C1 segment of cervical spinal cord (tissue), 14 donors: ENCODE data around the gene CLGN.
"Not testable (repeated sequence)": the region's sequence is repeated elsewhere in the genome, so short reads cannot be mapped to it uniquely, and the experiment has no call there.

Source experiments
- DNase-seq, 14 donors: peaks; one replicate each; lab custom pipeline; 2025; lab: John Stamatoyannopoulos, UW

Gene CLGN, protein sequence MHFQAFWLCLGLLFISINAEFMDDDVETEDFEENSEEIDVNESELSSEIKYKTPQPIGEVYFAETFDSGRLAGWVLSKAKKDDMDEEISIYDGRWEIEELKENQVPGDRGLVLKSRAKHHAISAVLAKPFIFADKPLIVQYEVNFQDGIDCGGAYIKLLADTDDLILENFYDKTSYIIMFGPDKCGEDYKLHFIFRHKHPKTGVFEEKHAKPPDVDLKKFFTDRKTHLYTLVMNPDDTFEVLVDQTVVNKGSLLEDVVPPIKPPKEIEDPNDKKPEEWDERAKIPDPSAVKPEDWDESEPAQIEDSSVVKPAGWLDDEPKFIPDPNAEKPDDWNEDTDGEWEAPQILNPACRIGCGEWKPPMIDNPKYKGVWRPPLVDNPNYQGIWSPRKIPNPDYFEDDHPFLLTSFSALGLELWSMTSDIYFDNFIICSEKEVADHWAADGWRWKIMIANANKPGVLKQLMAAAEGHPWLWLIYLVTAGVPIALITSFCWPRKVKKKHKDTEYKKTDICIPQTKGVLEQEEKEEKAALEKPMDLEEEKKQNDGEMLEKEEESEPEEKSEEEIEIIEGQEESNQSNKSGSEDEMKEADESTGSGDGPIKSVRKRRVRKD

GRCh38 chr4:140427106-140427918, at the start of gene CLGN:
Gene CLGN (minus strand): TSS chr4:140427648. CDS start chr4:140413078, 14,570 bp downstream.
- DNase-seq = peak in 13 of 14 donors; percentile 4 to 81 (median 35)

DNA sequence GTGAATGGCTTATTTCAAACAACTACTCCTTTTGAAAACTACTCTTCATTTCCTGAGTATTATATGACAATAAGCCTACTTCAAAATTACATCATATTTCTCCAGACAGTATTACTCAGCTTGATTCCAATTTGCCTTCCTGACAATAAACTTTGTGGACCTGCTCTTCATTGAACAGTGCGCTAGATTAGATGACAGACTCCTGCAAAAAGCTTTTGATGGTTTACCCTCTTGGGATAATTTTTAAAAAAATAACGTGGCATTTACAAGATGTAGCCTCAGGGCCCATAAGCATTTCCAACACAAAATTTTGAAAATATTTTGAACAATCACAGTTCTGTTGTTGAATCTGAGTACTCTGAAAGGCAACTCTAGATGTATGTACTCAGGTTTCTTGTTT, 44.7 kb upstream of the CLGN start:
- DNase-seq = no peak

GRCh38 chr4:140469791-140470733, 42.6 kb upstream of the CLGN start:
- no peak for DNase-seq

- DNase-seq = no peak
Measured at GRCh38 chr4:140466146-140466545, 38.7 kb upstream of the CLGN start.

DNA sequence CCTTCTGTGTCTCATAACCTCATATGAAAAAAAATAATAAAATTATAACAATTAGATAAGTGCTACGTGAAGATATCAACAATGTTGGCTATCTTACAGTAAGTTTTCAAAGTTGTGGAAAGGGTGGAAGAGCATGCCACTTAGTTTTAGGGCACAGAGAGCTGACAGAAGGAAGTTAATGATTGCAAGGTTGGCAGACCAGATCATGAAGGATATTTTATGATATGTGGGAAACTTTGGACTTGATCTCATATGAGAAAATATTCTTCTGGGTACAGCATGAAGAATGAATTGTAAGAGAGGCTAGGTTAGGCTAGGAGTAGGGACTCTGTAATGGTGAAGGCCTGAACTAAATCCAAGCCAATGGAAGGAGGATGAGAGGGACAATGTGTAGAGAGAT, 36.2 kb upstream of the CLGN start:
- no peak for DNase-seq

DNA sequence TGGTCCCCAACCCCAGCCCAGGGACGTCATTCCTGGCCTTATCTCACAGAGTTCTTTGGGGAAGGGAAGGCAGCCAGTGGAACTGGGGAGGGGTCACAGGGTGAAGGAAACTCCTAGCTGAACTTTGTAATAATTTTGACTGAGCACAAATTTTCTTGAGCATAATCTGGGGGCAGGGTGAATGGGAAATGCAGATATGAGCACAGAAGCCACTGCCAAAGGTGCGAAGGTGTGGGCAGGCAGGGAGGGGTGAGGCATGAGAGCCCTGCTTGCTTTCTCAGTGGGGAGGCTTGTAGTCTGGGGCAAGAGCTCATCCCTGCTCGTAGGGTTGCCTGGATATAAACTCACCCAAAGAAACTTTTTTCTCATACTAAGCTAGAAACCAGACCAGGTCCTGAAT, 35.7 kb upstream of the CLGN start:
- no peak for DNase-seq

DNA sequence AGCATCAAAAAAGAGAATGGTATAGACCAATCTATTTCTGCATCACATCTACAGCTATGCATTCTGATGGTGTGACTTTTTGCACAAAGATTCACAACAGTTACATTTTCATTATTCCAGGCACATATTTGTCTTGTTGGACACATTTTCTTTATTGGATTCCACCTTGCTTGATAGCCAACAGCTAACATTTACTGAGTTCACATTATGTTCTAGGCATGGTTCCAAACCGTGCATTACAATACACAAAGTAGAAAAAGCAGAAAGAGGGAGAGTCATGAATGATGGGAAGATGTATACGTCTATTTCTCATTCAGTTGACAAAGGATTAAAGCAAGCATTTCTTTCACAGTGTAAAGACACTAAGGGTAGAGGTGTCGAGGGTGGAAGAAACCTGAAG, 22.9 kb upstream of the CLGN start:
- no peak for DNase-seq

GRCh38 chr4:140448830-140449229, 21.4 kb upstream of the CLGN start:
- no peak for DNase-seq

DNA sequence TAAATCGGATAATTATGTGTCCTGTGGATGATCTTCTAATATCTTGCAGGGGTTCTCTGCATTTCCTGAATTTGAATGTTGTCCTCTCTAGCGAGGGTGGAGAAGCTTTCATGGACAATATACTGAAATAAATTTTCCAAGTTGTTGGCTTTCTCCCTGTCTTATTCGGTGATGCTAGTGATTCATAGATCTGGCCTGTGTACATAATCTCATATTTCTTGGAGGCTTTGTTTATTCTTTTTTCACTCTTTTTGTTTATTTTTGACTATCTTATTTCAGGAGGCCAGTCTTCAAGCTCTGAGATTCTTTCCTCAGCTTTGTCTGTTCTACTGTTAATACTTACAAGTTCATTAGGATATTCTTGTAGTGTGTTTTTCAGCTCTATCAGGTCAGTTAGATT, 20.7 kb upstream of the CLGN start:
- no peak for DNase-seq

- DNase-seq = not testable (repeated sequence)
Measured at GRCh38 chr4:140444347-140444746, 16.9 kb upstream of the CLGN start.

DNA sequence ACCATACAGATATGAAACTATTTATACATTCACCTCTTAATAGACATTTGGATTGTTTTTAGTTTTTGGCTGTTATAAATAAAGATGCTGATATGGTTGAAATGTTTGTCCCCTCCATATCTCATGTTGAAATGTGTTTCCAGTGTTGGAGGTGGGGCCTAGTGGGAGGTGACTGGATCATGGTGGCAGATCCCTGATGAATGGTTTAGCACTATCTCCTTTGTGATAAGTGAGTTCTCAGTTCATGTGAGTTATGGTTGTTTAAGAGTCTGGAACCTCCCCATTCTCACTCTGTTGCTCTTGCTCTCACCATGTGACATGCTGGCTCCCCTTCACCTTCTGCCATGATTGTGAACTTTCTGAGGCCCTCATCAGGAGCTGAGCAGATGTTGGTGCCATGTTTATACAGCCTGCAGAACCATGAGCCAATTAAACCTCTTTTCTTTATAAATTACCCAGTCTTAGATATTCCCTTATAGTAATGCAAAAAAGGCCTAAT, 12.2 kb upstream of the CLGN start:
- DNase-seq = no peak

- DNase-seq = no peak
Measured at GRCh38 chr4:140427919-140428471, 547 bp upstream of the CLGN start.

- DNase-seq = peak in 2 of 14 donors; percentile 11 to 62
Measured at GRCh38 chr4:140426610-140427105, 790 bp downstream of the CLGN start.

DNA sequence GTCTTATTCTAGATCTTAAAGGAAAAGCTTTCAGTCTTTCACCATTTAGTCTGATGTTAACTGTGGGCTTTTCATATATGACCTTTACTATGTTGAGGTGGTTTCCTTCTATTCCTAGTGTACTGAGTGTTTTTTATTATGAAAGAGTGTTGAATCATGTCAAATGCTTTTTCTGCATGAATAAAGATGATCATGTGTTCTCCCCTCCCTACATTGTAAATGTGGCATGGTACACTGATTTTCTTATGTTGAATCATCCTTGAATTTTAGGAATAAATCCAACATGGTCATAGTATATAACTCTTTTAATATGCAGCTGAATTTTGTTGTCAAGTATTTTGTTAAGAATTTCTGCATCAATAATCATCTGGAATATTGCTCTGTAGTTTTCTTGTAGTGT, 4.3 kb downstream of the CLGN start:
- DNase-seq = no peak

GRCh38 chr4:140413130-140413969, 14.1 kb downstream of the CLGN start:
- not testable (repeated sequence) for DNase-seq

- DNase-seq = no peak
Measured at GRCh38 chr4:140408974-140409373, 18.5 kb downstream of the CLGN start.

GRCh38 chr4:140406292-140406691, 21.2 kb downstream of the CLGN start:
- DNase-seq = no peak

- no peak for DNase-seq
Measured at GRCh38 chr4:140400111-140400510, 27.3 kb downstream of the CLGN start.

DNA sequence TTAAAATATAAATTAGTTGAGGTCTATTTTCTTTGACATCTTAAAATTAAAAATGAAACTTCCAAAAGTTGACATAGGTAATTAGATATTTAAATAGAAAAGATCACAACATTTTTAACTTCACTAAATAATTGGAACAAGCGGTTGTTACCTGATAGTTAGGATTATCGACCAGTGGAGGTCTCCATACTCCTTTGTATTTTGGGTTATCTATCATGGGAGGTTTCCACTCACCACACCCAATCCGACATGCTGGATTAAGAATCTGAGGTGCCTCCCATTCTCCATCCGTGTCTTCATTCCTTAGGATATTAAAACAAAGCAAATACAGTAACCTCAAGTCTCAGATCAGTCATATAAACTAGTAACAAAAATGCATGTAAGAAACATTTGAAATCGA, 31.8 kb downstream of the CLGN start:
- no peak for DNase-seq

DNA sequence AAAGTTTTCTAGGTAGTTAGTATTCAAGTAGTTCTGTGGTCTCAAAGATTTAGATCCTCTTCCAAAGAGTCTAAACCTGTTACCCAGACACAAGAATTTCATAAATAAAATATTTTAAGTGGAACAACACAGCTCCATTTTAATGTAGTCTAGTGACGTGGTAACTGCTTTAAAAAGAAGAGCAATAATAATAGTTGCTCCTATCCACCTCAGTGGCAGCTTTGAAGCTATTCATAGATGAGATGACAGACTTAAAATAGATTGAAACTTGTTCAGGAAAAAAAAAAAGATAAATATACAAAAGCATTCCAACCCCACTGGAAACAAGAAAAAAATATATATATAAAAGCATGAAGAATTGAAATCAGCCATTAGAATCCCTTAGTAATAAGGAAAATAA, 39.4 kb downstream of the CLGN start:
- no peak for DNase-seq
